Measurements from ENCODE around the gene CEP41. TPM values are rescaled to one million over a fixed set of nuclear protein-coding genes. Genes with fewer than 3 reads are reported as not detected.

Gene CEP41
- total and polyA plus RNA-seq, 10 of the 15 experiments (the other 5 are each of a cell fraction or from before 2014, with no cell fraction given) = 11.4 to 43.0 (median 24.7) TPM

DNA sequence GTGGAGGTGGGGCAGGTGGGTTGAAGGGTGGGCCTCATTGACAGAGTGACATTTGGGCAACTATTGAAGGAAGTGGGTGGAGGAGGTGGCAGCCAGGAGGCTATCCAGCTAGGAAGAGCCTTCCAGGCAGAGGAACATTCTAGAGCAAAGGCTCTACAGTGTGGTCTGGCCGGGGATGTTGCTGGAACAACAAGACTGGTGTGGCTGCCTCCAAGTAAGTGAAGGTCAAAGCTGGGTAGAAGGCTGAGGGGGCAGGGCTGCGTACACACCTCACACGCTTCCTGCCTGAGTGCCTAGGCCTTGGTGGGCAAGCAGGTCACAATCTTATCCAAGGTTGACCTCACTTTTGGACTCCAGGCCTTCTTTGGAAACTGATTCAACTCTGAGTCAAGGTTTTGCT is 53.9 kb downstream of the CEP41 start:
- BruUV-seq (replicated peaks) = no TSS peak
- ChIA-PET POLR2A (no interaction called here), SMC1A (ENCODE audit: uncharacterized antibody, unreplicated experiment) (no interaction called here)

DNA sequence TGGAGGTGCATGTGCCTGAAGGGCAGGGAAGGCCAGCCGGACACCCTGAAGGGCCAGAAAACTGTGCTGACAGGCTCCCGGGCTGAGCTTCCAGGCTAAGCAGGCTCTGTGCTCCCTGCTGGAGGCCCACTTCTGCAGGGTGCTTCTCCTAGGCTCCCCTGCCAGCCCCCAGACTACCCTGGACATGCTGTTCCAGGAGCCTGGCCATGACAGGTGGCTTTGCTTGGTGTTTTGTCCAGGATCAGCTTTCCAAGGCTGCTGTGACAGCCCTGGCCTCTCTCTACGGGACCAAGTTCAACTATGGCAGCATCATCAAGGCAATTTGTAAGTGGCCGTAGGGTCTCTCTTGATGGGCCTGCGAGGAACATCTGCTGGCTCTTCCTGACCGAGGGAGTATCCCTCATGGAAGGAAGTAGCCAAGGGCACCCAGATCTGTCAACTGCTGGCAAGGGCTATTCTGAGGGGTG is 55.2 kb downstream of the CEP41 start:
- ChIA-PET RAD21 (ENCODE audit: unreplicated experiment) (no interaction called here), SMC1A (ENCODE audit: uncharacterized antibody, unreplicated experiment) (no interaction called here), CTCF (no interaction called here), POLR2A (no interaction called here)
- no peaks in the 10 kb centered on the region for H3K79me2 ChIP-seq (ENCODE audit: control insufficient read depth, insufficient read depth, low read length)
- intact Hi-C loops (cut with micrococcal nuclease; ENCODE audit: unreplicated experiment) = no loop called here
- H3K9me3 ChIP-seq (replicated peaks; ENCODE audit: control insufficient read depth, insufficient read depth, low read length) = no peaks in the 10 kb centered on the region; the same call in 2 of the 3 replicates
- no peak for DNase-seq (ENCODE audit: low read depth, low spot score)
- BruUV-seq (replicated peaks) = no TSS peak
- TF ChIP-seq RUNX3 (IDR thresholded peaks at IDR 0.05; ENCODE audit: low read length) = no peak
- TF ChIP-seq MYC (IDR thresholded peaks at IDR 0.05; ENCODE audit: insufficient read depth, insufficient read length, insufficient replicate concordance, low read length, severe bottlenecking) = no peak
- TF ChIP-seq YY1 (IDR thresholded peaks at IDR 0.05; ENCODE audit: low read depth, low read length) = no peak
- no peak overlapping the region for H2AFZ ChIP-seq (ENCODE audit: control insufficient read depth, low read depth, low read length)
- H4K20me1 ChIP-seq (ENCODE audit: control insufficient read depth, insufficient read depth) = no peaks in the 10 kb centered on the region
- ATAC-seq = no peak
- H3K36me3 ChIP-seq (ENCODE audit: control insufficient read depth in 2 of 2, insufficient read depth in 2 of 2, low read length in 1 of 2) = no peaks in the 10 kb centered on the region
- H3K27me3 ChIP-seq (replicated peaks in 1 of 2; ENCODE audit: control insufficient read depth in 2 of 2, insufficient read depth in 2 of 2, low read length in 1 of 2) = no peaks in the 10 kb centered on the region
- FAIRE-seq = no peak
- H3K4me1 ChIP-seq (ENCODE audit: control insufficient read depth, insufficient read depth, low read length) = no peaks in the 10 kb centered on the region
- no peak overlapping the region for H3K4me2 ChIP-seq (ENCODE audit: control insufficient read depth, insufficient read depth)
- 69% methylated on average over 6 of the region's 6 CpGs for WGBS (ENCODE audit: insufficient coverage, insufficient replicate concordance, low lambda C conversion rate, missing lambda C conversion rate)
- in situ Hi-C loops (cut with MboI) = no loop called here
- H3K27ac ChIP-seq (ENCODE audit: control insufficient read depth, insufficient read depth) = no peak overlapping the region
- no peak overlapping the region for H3K4me3 ChIP-seq
- H3K9ac ChIP-seq (ENCODE audit: control insufficient read depth, insufficient read depth, low read length) = no peak overlapping the region

More for the DNA sequence above, 53.9 kb downstream of the CEP41 start:
- ChIA-PET CTCF (no interaction called here), RAD21 (ENCODE audit: unreplicated experiment) (no interaction called here)
- Histone ChIP-seq H3K4me1 (ENCODE audit: control insufficient read depth, insufficient read depth, low read length) (no peaks in the 10 kb centered on the region), H2AFZ (ENCODE audit: control insufficient read depth, low read depth, low read length) (no peak overlapping the region), H3K36me3 (ENCODE audit: control insufficient read depth in 2 of 2, insufficient read depth in 2 of 2, low read length in 1 of 2) (no peaks in the 10 kb centered on the region), H4K20me1 (ENCODE audit: control insufficient read depth, insufficient read depth) (no peaks in the 10 kb centered on the region), H3K9ac (ENCODE audit: control insufficient read depth, insufficient read depth, low read length) (no peak overlapping the region), H3K4me2 (ENCODE audit: control insufficient read depth, insufficient read depth) (no peak overlapping the region), H3K27me3 (replicated peaks in 1 of 2; ENCODE audit: control insufficient read depth in 2 of 2, insufficient read depth in 2 of 2, low read length in 1 of 2) (no peaks in the 10 kb centered on the region), H3K79me2 (ENCODE audit: control insufficient read depth, insufficient read depth, low read length) (no peaks in the 10 kb centered on the region), H3K9me3 (replicated peaks; ENCODE audit: control insufficient read depth, insufficient read depth, low read length) (no peaks in the 10 kb centered on the region; the same call in 2 of the 3 replicates), H3K27ac (ENCODE audit: control insufficient read depth, insufficient read depth) (no peak overlapping the region), H3K4me3 (no peak overlapping the region)
- in situ Hi-C loops (cut with MboI) = no loop called here
- intact Hi-C loops (cut with micrococcal nuclease; ENCODE audit: unreplicated experiment) = no loop called here
- FAIRE-seq (no peak), ATAC-seq (no peak), DNase-seq (ENCODE audit: low read depth, low spot score) (no peak)
- WGBS (ENCODE audit: insufficient coverage, insufficient replicate concordance, low lambda C conversion rate, missing lambda C conversion rate) = 80% methylated on average over 3 of the region's 3 CpGs
- TF ChIP-seq, protein P1, sequence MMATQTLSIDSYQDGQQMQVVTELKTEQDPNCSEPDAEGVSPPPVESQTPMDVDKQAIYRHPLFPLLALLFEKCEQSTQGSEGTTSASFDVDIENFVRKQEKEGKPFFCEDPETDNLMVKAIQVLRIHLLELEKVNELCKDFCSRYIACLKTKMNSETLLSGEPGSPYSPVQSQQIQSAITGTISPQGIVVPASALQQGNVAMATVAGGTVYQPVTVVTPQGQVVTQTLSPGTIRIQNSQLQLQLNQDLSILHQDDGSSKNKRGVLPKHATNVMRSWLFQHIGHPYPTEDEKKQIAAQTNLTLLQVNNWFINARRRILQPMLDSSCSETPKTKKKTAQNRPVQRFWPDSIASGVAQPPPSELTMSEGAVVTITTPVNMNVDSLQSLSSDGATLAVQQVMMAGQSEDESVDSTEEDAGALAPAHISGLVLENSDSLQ (IDR thresholded peaks at IDR 0.05) = no peak
- TF ChIP-seq IRF4 (IDR thresholded peaks at IDR 0.05; ENCODE audit: low read depth, low read length) (no peak), MYB (IDR thresholded peaks at IDR 0.05; ENCODE audit: borderline replicate concordance, low read depth, low read length) (no peak), SP1 (IDR thresholded peaks at IDR 0.05; ENCODE audit: low read depth, low read length) (no peak), MTA3 (IDR thresholded peaks at IDR 0.05; ENCODE audit: borderline replicate concordance, low read length) (no peak), GATAD2B (conservative IDR thresholded peaks at IDR 0.05; ENCODE audit: low read depth) (no peak), STAT1 (conservative IDR thresholded peaks at IDR 0.05) (no peak), RUNX3 (IDR thresholded peaks at IDR 0.05; ENCODE audit: low read length) (no peak)

Measured in GM12878 (cell line).